ENCODE measurements around the gene AGBL4. TPM values are rescaled to one million over a fixed set of nuclear protein-coding genes. Genes with fewer than 3 reads are reported as not detected.

AGBL4 gene
- total RNA-seq, 2 donors from 2014 or later: 0.40 to 5.5 TPM

- no peaks in the 10 kb centered on the region for H3K4me1 ChIP-seq (ENCODE audit: control insufficient read depth, insufficient read depth, low read length)
- peaks cover 3% of the 10 kb centered on the region for H3K36me3 Mint-ChIP-seq (ENCODE audit: low read depth)
- no peaks in the 10 kb centered on the region for H3K9me3 Mint-ChIP-seq
Measured at GRCh38 chr1:48728584-48728983, 1295.2 kb downstream of the AGBL4 start.

GRCh38 chr1:48726557-48727215 lies 1297.1 kb downstream of the AGBL4 start:
- Mint-ChIP-seq H3K27me3 (ENCODE audit: insufficient read depth) (no peaks in the 10 kb centered on the region), H3K36me3 (ENCODE audit: low read depth) (no peaks in the 10 kb centered on the region), H3K4me1 (no peaks in the 10 kb centered on the region), H3K4me3 (no peak overlapping the region), H3K27ac (no peak overlapping the region), H3K9me3 (no peaks in the 10 kb centered on the region)
- no peak overlapping the region for H3K4me3 ChIP-seq (ENCODE audit: low read length)
- TF ChIP-seq CTCF (conservative IDR thresholded peaks at IDR 0.05): no peak
- no peaks in the 10 kb centered on the region for H3K36me3 ChIP-seq (ENCODE audit: control insufficient read depth, insufficient read depth, low read length)
- no peak for DNase-seq
- 92 to 100% methylated on average over 2 to 4 of the region's 4 CpGs for WGBS, 2 experiments (ENCODE audit: insufficient coverage in 1 of 2, insufficient read length in 1 of 2)
- no peaks in the 10 kb centered on the region for H3K4me1 ChIP-seq (ENCODE audit: control insufficient read depth, insufficient read depth, low read length)
- H3K27ac ChIP-seq (ENCODE audit: low read depth, low read length): no peak overlapping the region
- no peaks in the 10 kb centered on the region for H3K9me3 ChIP-seq (ENCODE audit: control insufficient read depth, low read length)
- no peaks in the 10 kb centered on the region for H3K27me3 ChIP-seq (ENCODE audit: control insufficient read depth, insufficient read depth, low read length, poor library complexity, severe bottlenecking)
- no peak overlapping the region for H3K9ac ChIP-seq (ENCODE audit: extremely low read depth, low read length, poor library complexity, severe bottlenecking)

More at GRCh38 chr1:48728584-48728983, 1295.2 kb downstream of the AGBL4 start:
- no peaks in the 10 kb centered on the region for H3K9me3 ChIP-seq (ENCODE audit: control insufficient read depth, low read length)
- H3K27ac ChIP-seq (ENCODE audit: low read depth, low read length): no peak overlapping the region
- TF ChIP-seq CTCF (conservative IDR thresholded peaks at IDR 0.05): no peak
- no peaks in the 10 kb centered on the region for H3K27me3 Mint-ChIP-seq (ENCODE audit: insufficient read depth)
- no peak overlapping the region for H3K9ac ChIP-seq (ENCODE audit: extremely low read depth, low read length, poor library complexity, severe bottlenecking)
- no peak for DNase-seq
- H3K27ac Mint-ChIP-seq: no peak overlapping the region
- 86 to 100% methylated on average over 2 of the region's 2 CpGs for WGBS, 2 experiments (ENCODE audit: insufficient coverage in 1 of 2, insufficient read length in 1 of 2)
- no peak overlapping the region for H3K4me3 ChIP-seq (ENCODE audit: low read length)
- H3K27me3 ChIP-seq (ENCODE audit: control insufficient read depth, insufficient read depth, low read length, poor library complexity, severe bottlenecking): no peaks in the 10 kb centered on the region
- no peaks in the 10 kb centered on the region for H3K4me1 Mint-ChIP-seq
- no peaks in the 10 kb centered on the region for H3K36me3 ChIP-seq (ENCODE audit: control insufficient read depth, insufficient read depth, low read length)
- H3K4me3 Mint-ChIP-seq: no peak overlapping the region

- H3K4me3 ChIP-seq (ENCODE audit: low read length): no peak overlapping the region
- no peak overlapping the region for H3K4me3 Mint-ChIP-seq
- no peak overlapping the region for H3K27ac Mint-ChIP-seq
- no peaks in the 10 kb centered on the region for H3K4me1 ChIP-seq (ENCODE audit: control insufficient read depth, insufficient read depth, low read length)
- WGBS, 2 experiments (ENCODE audit: insufficient coverage in 1 of 2, insufficient read length in 1 of 2): 98 to 100% methylated on average over 1 to 2 of the region's 2 CpGs
- no peaks in the 10 kb centered on the region for H3K27me3 Mint-ChIP-seq (ENCODE audit: insufficient read depth)
- no peaks in the 10 kb centered on the region for H3K9me3 ChIP-seq (ENCODE audit: control insufficient read depth, low read length)
- no peaks in the 10 kb centered on the region for H3K4me1 Mint-ChIP-seq
- H3K9ac ChIP-seq (ENCODE audit: extremely low read depth, low read length, poor library complexity, severe bottlenecking): no peak overlapping the region
- no peak for TF ChIP-seq CTCF (conservative IDR thresholded peaks at IDR 0.05)
- no peak for DNase-seq
- no peaks in the 10 kb centered on the region for H3K9me3 Mint-ChIP-seq
- H3K36me3 Mint-ChIP-seq (ENCODE audit: low read depth): no peaks in the 10 kb centered on the region
- no peaks in the 10 kb centered on the region for H3K36me3 ChIP-seq (ENCODE audit: control insufficient read depth, insufficient read depth, low read length)
- H3K27me3 ChIP-seq (ENCODE audit: control insufficient read depth, insufficient read depth, low read length, poor library complexity, severe bottlenecking): no peaks in the 10 kb centered on the region
- no peak overlapping the region for H3K27ac ChIP-seq (ENCODE audit: low read depth, low read length)
Measured at GRCh38 chr1:48726139-48726538, 1297.6 kb downstream of the AGBL4 start.
